SK-N-SH treated with all-trans-retinoic acid at 6 μM for 48 hours (cell line): ENCODE results near the gene ACTN3.

ENCODE experiments used
- ATAC-seq: fragments of 200-7000 bp; cut with Tn5 transposase; 3 replicates; pipeline ENCODE4 v1.9.1; 2020; ENCODE audit warnings: mild to moderate bottlenecking, moderate library complexity
- ARNTL ChIP-seq: fragments of 450-650 bp; formaldehyde crosslinking; IDR thresholded peaks from 2 replicates; pipeline ENCODE4 v1.5.0; 2020; ENCODE audit warnings: low read depth, mild to moderate bottlenecking, moderate library complexity, borderline replicate concordance
- BACH2 ChIP-seq: fragments of 250-450 bp; sonication (Bioruptor Pico); IDR thresholded peaks from 2 replicates; pipeline ENCODE4 v1.9.0; 2021; ENCODE audit warnings: mild to moderate bottlenecking, borderline replicate concordance
- CREB5 ChIP-seq: fragments of 250-450 bp; sonication (Bioruptor Pico); IDR thresholded peaks from 2 replicates; pipeline ENCODE4 v1.5.1; 2020; ENCODE audit warnings: low read depth, mild to moderate bottlenecking, moderate library complexity
- CSDC2 ChIP-seq: fragments of 250-450 bp; sonication (Bioruptor Pico); IDR thresholded peaks from 2 replicates; pipeline ENCODE4 v1.5.0; 2020; ENCODE audit warnings: mild to moderate bottlenecking, moderate library complexity
- CSRNP3 ChIP-seq: fragments of 250-450 bp; sonication (Bioruptor Pico); IDR thresholded peaks from 2 replicates; pipeline ENCODE4 v1.5.1; 2021; ENCODE audit warnings: mild to moderate bottlenecking, moderate library complexity
- ESRRG ChIP-seq: fragments of 250-450 bp; sonication (Bioruptor Pico); IDR thresholded peaks from 2 replicates; pipeline ENCODE4 v1.6.1; 2021; ENCODE audit warnings: mild to moderate bottlenecking
- ISL1 ChIP-seq: fragments of 250-450 bp; sonication (Bioruptor Pico); IDR thresholded peaks from 2 replicates; pipeline ENCODE4 v2.1.2; 2022; ENCODE audit warnings: mild to moderate bottlenecking, moderate library complexity
- OSR1 ChIP-seq: fragments of 250-450 bp; sonication (Bioruptor Pico); IDR thresholded peaks from 2 replicates; pipeline ENCODE4 v1.8.0; 2022; ENCODE audit warnings: moderate library complexity, mild to moderate bottlenecking, inconsistent platforms
- PATZ1 ChIP-seq: fragments of 250-450 bp; sonication (Bioruptor Pico); IDR thresholded peaks from 2 replicates; pipeline ENCODE4 v1.8.0; 2020; ENCODE audit warnings: mild to moderate bottlenecking, moderate library complexity, borderline replicate concordance
- POU6F1 ChIP-seq: fragments of 250-450 bp; sonication (Bioruptor Pico); IDR thresholded peaks from 2 replicates; pipeline ENCODE4 v1.8.0; 2021; ENCODE audit warnings: low read depth, mild to moderate bottlenecking, moderate library complexity, borderline replicate concordance
- RARB ChIP-seq: fragments of 250-450 bp; sonication (Bioruptor Pico); IDR thresholded peaks from 2 replicates; pipeline ENCODE4 v1.8.0; 2021; ENCODE audit warnings: mild to moderate bottlenecking, moderate library complexity
- SNAI2 ChIP-seq: fragments of 250-450 bp; sonication (Bioruptor Pico); IDR thresholded peaks from 2 replicates; pipeline ENCODE4 v1.5.0; 2020; ENCODE audit warnings: mild to moderate bottlenecking, moderate library complexity
- TCF4 ChIP-seq: fragments of 250-450 bp; sonication (Bioruptor Pico); IDR thresholded peaks from 2 replicates; pipeline ENCODE4 v1.8.0; 2021; ENCODE audit warnings: mild to moderate bottlenecking, moderate library complexity, borderline replicate concordance
- TSHZ2 ChIP-seq: fragments of 250-450 bp; sonication (Bioruptor Pico); IDR thresholded peaks from 2 replicates; pipeline ENCODE4 v1.5.0; 2020; ENCODE audit warnings: mild to moderate bottlenecking, moderate library complexity
- ZFP30 ChIP-seq: fragments of 450-650 bp; formaldehyde crosslinking; IDR thresholded peaks from 2 replicates; pipeline ENCODE4 v1.5.0; 2022; ENCODE audit warnings: mild to moderate bottlenecking, moderate library complexity
- ZNF565 ChIP-seq: fragments of 450-650 bp; formaldehyde crosslinking; conservative IDR thresholded peaks from 2 replicates; pipeline ENCODE4 v1.5.0; 2020; ENCODE audit warnings: low read depth, mild to moderate bottlenecking, moderate library complexity
- ZNF70 ChIP-seq: fragments of 450-650 bp; formaldehyde crosslinking; IDR thresholded peaks from 2 replicates; pipeline ENCODE4 v1.5.0; 2020; ENCODE audit warnings: mild to moderate bottlenecking, moderate library complexity
- ZNF8 ChIP-seq: fragments of 450-650 bp; formaldehyde crosslinking; IDR thresholded peaks from 2 replicates; pipeline ENCODE4 v1.5.0; 2020; ENCODE audit warnings: mild to moderate bottlenecking, moderate library complexity

ACTN3 gene

GRCh38 chr11:66523611-66524010, 23.1 kb upstream of the ACTN3 start (continued):
- no peak for TF ChIP-seq CSRNP3
- TF ChIP-seq, all 23 proteins: peak for 0

GRCh38 chr11:66524304-66525040, 22.2 kb upstream of the ACTN3 start:
- ATAC-seq: no peak
- TF ChIP-seq OSR1 (CRISPR knock-in tag) (no peak), PATZ1 (CRISPR knock-in tag) (no peak), CSDC2 (no peak), TSHZ2 (no peak), ZNF565 (CRISPR knock-in tag) (no peak), ZNF70 (CRISPR knock-in tag) (no peak), BACH2 (no peak), ARNTL (CRISPR knock-in tag) (no peak), RARB (CRISPR knock-in tag) (no peak), ZNF8 (CRISPR knock-in tag) (no peak)

GRCh38 chr11:66529069-66529468, 17.6 kb upstream of the ACTN3 start:
- no peak for ATAC-seq
- no peak for TF ChIP-seq SNAI2 (CRISPR knock-in tag)
- TF ChIP-seq ZNF70 (CRISPR knock-in tag): no peak
- no peak for TF ChIP-seq CSRNP3
- TF ChIP-seq OSR1 (CRISPR knock-in tag): no peak
- TF ChIP-seq ESRRG (CRISPR knock-in tag): no peak
- no peak for TF ChIP-seq CREB5 (CRISPR knock-in tag)
- TF ChIP-seq RARB (CRISPR knock-in tag): no peak
- TF ChIP-seq ISL1 (CRISPR knock-in tag): no peak
- TF ChIP-seq ZFP30: no peak
- TF ChIP-seq TCF4 (CRISPR knock-in tag): no peak
- no peak for TF ChIP-seq TSHZ2
- TF ChIP-seq POU6F1 (CRISPR knock-in tag): no peak
- TF ChIP-seq, all 23 proteins: peak for 0
